OCI-LY7 (cell line): ENCODE data around the gene ABI3BP. TPM values are rescaled to one million over a fixed set of nuclear protein-coding genes. Genes with fewer than 3 reads are reported as not detected.

ENCODE experiments used
- BruUV-seq: library from RNA; stranded (reverse); fragments of 400-500 nt; replicated peaks from 2 replicates; lab custom pipeline; 2021; lab: Mats Ljungman, UMichigan
- CTCF ChIA-PET: fragments of 300-600 bp; sonication (Branson Sonifier 250); formaldehyde crosslinking; loops from one replicate; lab custom pipeline; 2022; ENCODE audit warnings: antibody characterized with exemption; ENCODE audit not compliant: unreplicated experiment; lab: Charles Lee
- POLR2A ChIA-PET: fragments of 300-600 bp; sonication (Branson Sonifier 250); formaldehyde crosslinking; loops from one replicate; lab custom pipeline; 2022; ENCODE audit warnings: antibody characterized with exemption; lab: Charles Lee
- DNase-seq: peaks from one replicate; pipeline ENCODE4 v3.0.0-alpha.2; 2015; ENCODE audit warnings: low spot score
- H2AFZ ChIP-seq: fragments of 200-600 bp; sonication (generic), shearing (Covaris generic); 2 replicates; pipeline ENCODE4 v1.6.1; 2014; ENCODE audit warnings: mild to moderate bottlenecking, antibody characterized with exemption, low read length, moderate library complexity
- H3K27ac ChIP-seq: fragments of 200-600 bp; sonication (generic); 2 replicates; pipeline ENCODE4 v1.5.1; 2014; ENCODE audit warnings: mixed run types, low read depth, mild to moderate bottlenecking, moderate library complexity, low read length, inconsistent platforms; ENCODE audit not compliant: poor library complexity, severe bottlenecking
- H3K36me3 ChIP-seq: fragments of 200-600 bp; sonication (generic); 2 replicates; pipeline ENCODE4 v1.6.1; 2014; ENCODE audit warnings: mild to moderate bottlenecking, antibody characterized with exemption, low read length, moderate library complexity, mixed read lengths; ENCODE audit not compliant: insufficient read depth
- H3K4me1 ChIP-seq: fragments of 200-600 bp; sonication (generic); 2 replicates; pipeline ENCODE4 v1.5.1; 2014; ENCODE audit warnings: mild to moderate bottlenecking, low read length; ENCODE audit not compliant: insufficient read depth, poor library complexity, severe bottlenecking
- H3K4me2 ChIP-seq: fragments of 200-600 bp; sonication (generic); 2 replicates; pipeline ENCODE4 v1.6.1; 2014; ENCODE audit warnings: mild to moderate bottlenecking, low read length
- H3K4me3 ChIP-seq: fragments of 200-600 bp; sonication (generic); 2 replicates; pipeline ENCODE4 v1.5.1; 2014; ENCODE audit warnings: mild to moderate bottlenecking, low read depth, low read length; ENCODE audit not compliant: poor library complexity, severe bottlenecking
- H3K79me2 ChIP-seq: fragments of 200-600 bp; sonication (generic); 2 replicates; pipeline ENCODE4 v1.6.1; 2016; ENCODE audit warnings: low read depth, mild to moderate bottlenecking, low read length, moderate library complexity, mixed read lengths; ENCODE audit not compliant: insufficient read depth
- H3K9me2 ChIP-seq: fragments of 200-600 bp; sonication (generic); 2 replicates; pipeline ENCODE4 v1.6.1; 2016; ENCODE audit warnings: mild to moderate bottlenecking, low read length, mixed read lengths; ENCODE audit not compliant: insufficient read depth
- H3K9me3 ChIP-seq: fragments of 200-600 bp; sonication (generic); 2 replicates; pipeline ENCODE4 v1.6.1; 2014; ENCODE audit warnings: mild to moderate bottlenecking, mixed run types, low read length, mixed read lengths
- H4K20me1 ChIP-seq: fragments of 200-600 bp; sonication (generic); 2 replicates; pipeline ENCODE4 v1.6.1; 2014; ENCODE audit warnings: mild to moderate bottlenecking, antibody characterized with exemption, low read length, moderate library complexity, mixed read lengths; ENCODE audit not compliant: insufficient read depth
- CTCF ChIP-seq: fragments of 200-600 bp; sonication (generic); conservative IDR thresholded peaks from 2 replicates; pipeline ENCODE4 v1.5.1; 2014; ENCODE audit warnings: mild to moderate bottlenecking, antibody characterized with exemption, low read length, moderate library complexity, mixed read lengths
- EZH2phosphoT487 ChIP-seq: fragments of 200-600 bp; sonication (generic); IDR thresholded peaks from 2 replicates; pipeline ENCODE4 v1.6.1; 2018; ENCODE audit warnings: low read depth, borderline replicate concordance, mild to moderate bottlenecking, mixed run types, antibody characterized with exemption, low read length, moderate library complexity, mixed read lengths
- intact Hi-C: fragments of 100-400 bp; cut with micrococcal nuclease; formaldehyde crosslinking; loops from one replicate; pipeline ENCODE4 v1.10.0; 2022; ENCODE audit not compliant: unreplicated experiment
- total RNA-seq, 2 experiments: library from RNA; depleted of rRNA in 1 of 2; stranded (reverse); fragments of >200 nt in 1 of 2; shearing (Covaris generic) in 1 of 2; gene quantifications; 2 replicates each; pipeline ENCODE4 v1.2.3, GENCODE V29; 2014 to 2022

Gene ABI3BP
- total RNA-seq, 2 experiments from 2014 or later: not detected

GRCh38 chr3:101036676-101037075, 43.5 kb upstream of the ABI3BP start:
- H4K20me1 ChIP-seq: no peaks in the 10 kb centered on the region
- POLR2A ChIA-PET: no interaction called here
- no TSS peak for BruUV-seq
- H3K9me3 ChIP-seq: no peaks in the 10 kb centered on the region
- H3K9me2 ChIP-seq: no peaks in the 10 kb centered on the region
- intact Hi-C loops: no loop called here
- no peak overlapping the region for H3K4me2 ChIP-seq
- DNase-seq: no peak
- no peak for TF ChIP-seq EZH2phosphoT487
- TF ChIP-seq CTCF: no peak
- CTCF ChIA-PET: no interaction called here
- H2AFZ ChIP-seq: no peak overlapping the region
- no peaks in the 10 kb centered on the region for H3K4me1 ChIP-seq
- no peaks in the 10 kb centered on the region for H3K79me2 ChIP-seq
- H3K27ac ChIP-seq: no peak overlapping the region
- H3K4me3 ChIP-seq: no peak overlapping the region
- H3K36me3 ChIP-seq: no peaks in the 10 kb centered on the region

- TF ChIP-seq EZH2phosphoT487 (no peak), CTCF (no peak)
- Histone ChIP-seq H4K20me1 (no peaks in the 10 kb centered on the region), H3K27ac (no peak overlapping the region), H3K79me2 (no peaks in the 10 kb centered on the region), H3K4me2 (no peak overlapping the region), H3K4me1 (no peaks in the 10 kb centered on the region), H3K9me3 (no peaks in the 10 kb centered on the region), H3K36me3 (no peaks in the 10 kb centered on the region), H3K4me3 (no peak overlapping the region), H3K9me2 (no peaks in the 10 kb centered on the region), H2AFZ (no peak overlapping the region)
- no TSS peak for BruUV-seq
- DNase-seq: no peak
- ChIA-PET POLR2A (interaction anchor here (0.6 kb wide), 1 partner anchor 167 kb away, joined by 3 read pairs; no protein-coding TSS in a partner anchor), CTCF (no interaction called here)
- intact Hi-C loops: no loop called here
Measured at GRCh38 chr3:101036213-101036618, 43.0 kb upstream of the ABI3BP start.

GRCh38 chr3:101027286-101027685, 34.1 kb upstream of the ABI3BP start:
- CTCF ChIA-PET: no interaction called here
- Histone ChIP-seq H3K4me2 (no peak overlapping the region), H3K27ac (no peak overlapping the region), H3K4me3 (no peak overlapping the region), H2AFZ (no peak overlapping the region), H4K20me1 (no peaks in the 10 kb centered on the region), H3K9me2 (no peaks in the 10 kb centered on the region), H3K79me2 (no peaks in the 10 kb centered on the region), H3K9me3 (no peaks in the 10 kb centered on the region), H3K4me1 (no peaks in the 10 kb centered on the region), H3K36me3 (no peaks in the 10 kb centered on the region)
- TF ChIP-seq EZH2phosphoT487 (no peak), CTCF (no peak)
- BruUV-seq: no TSS peak
- intact Hi-C loops: no loop called here
- DNase-seq: no peak
- POLR2A ChIA-PET: no interaction called here
